ENCODE measurements around the gene NUDT3.
"Not testable (repeated sequence)": the region's sequence is repeated elsewhere in the genome, so short reads cannot be mapped to it uniquely, and the experiment has no call there.

The NUDT3 gene

DNA sequence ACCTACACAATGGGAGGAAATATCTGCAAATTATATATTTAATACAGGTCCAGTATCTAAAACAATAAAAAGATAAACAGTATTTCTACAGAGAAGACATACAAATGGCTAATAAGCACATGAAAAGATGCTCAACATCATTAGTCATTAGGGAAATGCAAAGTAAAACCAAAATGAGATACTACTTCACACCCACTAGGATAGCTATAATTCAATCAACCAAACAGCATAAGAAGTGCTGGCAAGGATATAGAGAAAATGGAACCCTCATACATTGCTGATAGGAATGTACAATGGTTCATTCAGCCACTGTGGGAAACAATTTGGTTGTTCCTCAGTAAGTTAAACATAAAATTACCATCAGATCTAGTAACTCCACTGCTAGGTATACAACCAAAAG lies 48.7 kb downstream of the NUDT3 start:
- DNase-seq (ENCODE audit: low read depth), result no peak

DNA sequence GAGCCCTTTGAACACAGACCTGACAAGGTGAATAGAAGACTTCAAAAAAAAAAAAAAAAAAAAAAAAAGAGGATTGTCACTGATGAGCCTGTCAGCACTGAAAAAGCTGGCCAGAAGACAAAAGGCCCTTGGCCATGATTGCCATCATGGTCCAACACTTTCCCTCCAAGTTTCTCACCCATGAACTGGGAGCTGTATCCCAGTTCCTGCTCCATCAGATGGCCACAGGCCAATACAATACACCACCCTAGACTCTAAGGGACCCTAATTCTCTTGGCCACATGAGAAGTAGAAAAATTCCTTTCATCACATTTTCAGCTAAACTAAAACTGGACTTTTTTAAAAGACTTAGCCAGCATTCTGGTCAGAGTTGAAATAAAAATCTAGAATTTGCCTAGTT lies 50.2 kb downstream of the NUDT3 start:
- no peak for DNase-seq (ENCODE audit: low read depth)

DNA sequence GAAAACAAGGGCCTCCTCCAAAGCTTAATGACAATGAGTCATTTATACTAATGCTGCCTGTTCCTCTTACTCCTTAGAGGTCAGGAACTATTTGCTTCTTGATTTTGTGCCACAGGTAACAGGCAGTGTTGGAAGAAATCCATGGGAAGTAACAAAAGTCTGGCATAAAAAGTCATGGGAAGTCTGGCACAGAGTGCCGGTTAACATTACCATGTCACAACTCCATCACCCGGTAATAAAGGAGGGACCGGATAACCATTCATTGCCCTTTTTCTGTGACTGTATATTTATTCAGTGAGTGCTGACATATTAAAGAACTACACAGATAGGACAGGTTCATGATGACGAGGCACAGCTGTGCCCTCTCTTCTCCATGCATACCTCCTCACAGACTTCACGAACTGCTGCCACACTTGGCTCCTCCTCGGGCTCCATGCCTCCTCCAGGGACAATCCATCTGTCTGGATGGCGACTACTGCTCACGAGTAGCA lies 50.9 kb downstream of the NUDT3 start:
- DNase-seq (ENCODE audit: low read depth), result no peak

DNA sequence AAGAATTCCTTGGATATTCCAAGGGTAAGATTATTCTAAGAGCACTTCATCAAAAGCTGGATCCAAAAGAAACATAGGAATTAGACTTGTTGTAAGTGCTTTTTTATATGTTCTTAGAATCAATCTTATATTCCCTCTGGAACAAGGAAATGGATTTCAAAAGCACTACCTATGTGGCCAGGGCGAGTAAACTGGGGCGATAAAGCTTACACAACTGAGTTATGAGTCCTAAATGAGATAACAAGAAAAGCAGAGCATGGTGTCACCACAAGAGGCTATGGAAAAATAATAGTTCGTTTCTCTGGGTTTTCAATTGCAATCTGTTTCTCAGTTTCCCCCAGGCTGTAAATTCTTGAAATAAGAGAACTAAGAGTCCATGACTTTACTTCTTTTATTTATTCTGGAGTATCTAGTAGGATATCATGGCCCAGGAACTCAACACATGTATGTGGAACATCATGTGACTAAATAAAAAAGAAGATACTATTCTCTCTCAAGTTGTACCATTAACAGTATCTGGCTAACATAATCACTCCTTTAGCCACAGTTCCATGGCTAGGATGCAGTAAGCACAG lies 51.5 kb downstream of the NUDT3 start:
- no peak for DNase-seq (ENCODE audit: low read depth)

DNA sequence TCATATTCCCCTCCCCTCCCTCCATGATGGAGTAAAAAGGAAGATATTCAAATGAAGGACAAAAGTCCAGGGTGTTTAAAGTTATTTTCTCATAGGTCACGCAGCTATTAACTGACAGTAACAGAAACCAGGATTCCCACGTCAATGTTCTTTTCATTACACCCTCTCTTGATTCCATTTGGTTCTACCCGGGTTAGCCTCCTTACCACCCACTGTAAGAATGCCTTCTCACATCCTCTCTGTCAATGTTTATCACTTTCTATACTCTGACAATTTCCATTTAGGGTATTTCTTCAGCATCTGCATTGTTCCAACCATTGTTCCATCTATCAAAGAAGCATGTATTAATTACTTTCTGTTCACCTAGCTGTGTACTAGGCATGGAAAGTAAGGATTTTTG lies 52.1 kb downstream of the NUDT3 start:
- DNase-seq (ENCODE audit: low read depth), result no peak

DNA sequence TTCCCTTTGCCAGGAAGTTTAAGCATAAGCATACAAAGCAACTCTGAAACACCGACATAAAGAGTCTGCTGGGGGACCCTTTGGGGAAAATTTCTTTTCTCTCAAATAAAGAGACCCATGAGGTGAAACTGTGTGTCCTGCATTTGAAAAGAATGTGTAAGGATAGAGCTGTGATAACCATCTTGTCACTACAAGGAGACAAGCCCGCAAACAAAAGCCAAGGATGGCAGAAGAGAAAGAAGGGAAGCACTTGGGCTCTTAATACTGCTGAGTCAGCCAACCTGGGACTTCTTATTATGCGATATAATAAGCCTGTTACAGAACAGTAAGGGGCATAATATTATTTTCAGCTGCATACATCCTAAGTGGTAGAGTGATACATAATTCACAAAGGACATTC lies 52.5 kb downstream of the NUDT3 start:
- DNase-seq (ENCODE audit: low read depth), result no peak

DNA sequence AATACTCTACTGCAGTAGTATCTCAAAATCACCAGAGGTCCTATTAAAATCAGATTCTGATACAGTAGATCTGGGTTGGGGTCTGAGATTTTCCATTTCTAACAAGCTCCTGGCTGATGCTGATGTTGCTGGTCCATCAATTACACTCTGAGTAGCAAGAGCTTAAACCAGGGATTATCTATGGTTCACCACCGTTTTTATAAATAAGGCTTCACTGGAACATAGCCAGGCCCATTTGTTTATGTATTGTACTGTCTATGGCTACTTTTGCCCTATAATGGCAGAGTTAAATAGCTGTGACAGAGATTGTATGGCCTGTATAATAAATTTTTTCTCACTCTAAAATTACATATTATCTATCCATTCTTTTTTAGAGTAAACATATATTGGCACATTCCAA lies 53.0 kb downstream of the NUDT3 start:
- no peak for DNase-seq (ENCODE audit: low read depth)

DNA sequence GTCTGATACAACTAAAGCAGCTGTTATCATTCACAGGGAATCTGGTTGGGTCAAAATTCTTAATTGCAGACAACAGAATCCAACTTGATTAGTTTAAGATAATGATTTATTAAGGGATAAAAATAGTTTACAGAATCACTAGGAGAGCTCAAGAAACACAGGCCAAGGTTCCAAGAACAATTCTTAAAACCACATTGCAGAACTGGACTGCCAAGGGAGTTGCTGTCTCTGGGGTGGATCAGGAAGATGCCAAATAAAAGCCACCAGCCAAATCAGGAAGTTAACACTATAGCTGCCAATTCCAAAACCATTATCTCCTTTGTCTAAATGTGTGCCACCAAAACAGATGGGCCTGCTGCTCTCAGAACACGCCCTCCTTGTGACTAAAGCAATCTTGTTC lies 53.7 kb downstream of the NUDT3 start:
- no peak for DNase-seq (ENCODE audit: low read depth)

DNA sequence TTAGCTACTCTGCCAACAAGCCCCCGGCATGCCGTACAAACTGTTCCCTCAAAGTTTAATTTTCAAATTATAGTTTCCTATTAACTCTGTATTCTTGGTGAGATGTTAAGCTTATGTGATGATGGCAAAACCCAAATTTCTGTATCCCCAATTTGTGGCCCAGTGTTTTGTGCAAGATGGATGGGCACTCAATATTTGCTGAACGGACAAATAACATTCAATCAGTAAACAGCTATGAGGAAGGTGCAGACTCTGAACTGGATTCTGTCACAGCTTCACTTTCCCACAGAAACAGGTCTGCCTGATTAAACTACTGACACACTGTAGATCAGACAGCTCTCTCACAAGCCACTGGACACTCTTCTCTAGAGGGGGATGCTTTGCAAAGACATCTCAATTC lies 54.1 kb downstream of the NUDT3 start:
- DNase-seq (ENCODE audit: low read depth), result no peak

DNA sequence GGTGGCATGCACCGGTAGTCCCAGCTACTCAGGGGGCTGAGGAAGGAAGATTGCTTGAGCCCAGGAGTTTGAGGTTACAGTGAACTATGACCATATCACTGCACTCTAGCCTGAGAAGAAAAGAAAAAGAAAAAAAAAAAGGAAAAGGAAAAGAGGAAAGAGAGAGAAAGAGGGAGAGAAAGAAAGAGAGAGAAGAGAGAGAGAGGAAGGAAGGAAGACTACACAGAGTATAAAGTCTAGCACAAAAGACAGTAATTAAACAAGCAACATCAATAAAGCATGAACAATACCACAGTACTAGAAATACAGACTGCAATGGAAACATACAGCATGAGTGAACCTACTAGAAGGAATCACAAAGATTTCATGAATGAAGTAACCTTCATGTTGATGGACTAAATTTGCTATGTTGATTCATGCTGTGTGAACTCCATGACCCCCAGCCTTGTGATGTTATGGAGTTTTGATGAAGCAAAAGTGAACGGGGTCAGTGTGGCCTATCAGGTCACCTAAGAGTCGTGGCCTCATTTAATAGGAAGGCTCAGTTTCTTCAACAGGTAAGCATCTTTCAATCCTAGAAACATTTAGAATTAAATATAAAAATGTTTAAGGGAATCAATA lies 57.6 kb downstream of the NUDT3 start:
- no peak for DNase-seq (ENCODE audit: low read depth)

DNA sequence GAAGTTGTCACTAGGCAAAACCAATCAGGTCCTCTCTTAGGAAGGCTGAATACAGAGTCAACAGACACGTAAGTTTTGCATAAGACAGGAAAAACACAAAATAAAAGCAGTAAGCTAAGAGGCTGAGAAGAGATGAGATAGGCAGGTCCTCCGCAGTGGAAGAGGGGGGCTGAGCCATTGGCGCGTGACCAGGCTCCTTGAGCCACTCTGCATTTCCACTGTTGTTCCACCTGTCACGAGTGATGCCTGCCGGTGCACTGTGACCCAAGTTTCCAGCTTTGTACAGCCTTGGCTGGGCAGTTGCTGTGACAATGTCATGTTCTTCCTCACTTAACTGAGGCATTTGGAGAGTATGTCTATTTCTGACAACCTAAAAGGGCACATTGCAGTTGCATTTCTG lies 58.6 kb downstream of the NUDT3 start:
- no peak for DNase-seq (ENCODE audit: low read depth)

DNA sequence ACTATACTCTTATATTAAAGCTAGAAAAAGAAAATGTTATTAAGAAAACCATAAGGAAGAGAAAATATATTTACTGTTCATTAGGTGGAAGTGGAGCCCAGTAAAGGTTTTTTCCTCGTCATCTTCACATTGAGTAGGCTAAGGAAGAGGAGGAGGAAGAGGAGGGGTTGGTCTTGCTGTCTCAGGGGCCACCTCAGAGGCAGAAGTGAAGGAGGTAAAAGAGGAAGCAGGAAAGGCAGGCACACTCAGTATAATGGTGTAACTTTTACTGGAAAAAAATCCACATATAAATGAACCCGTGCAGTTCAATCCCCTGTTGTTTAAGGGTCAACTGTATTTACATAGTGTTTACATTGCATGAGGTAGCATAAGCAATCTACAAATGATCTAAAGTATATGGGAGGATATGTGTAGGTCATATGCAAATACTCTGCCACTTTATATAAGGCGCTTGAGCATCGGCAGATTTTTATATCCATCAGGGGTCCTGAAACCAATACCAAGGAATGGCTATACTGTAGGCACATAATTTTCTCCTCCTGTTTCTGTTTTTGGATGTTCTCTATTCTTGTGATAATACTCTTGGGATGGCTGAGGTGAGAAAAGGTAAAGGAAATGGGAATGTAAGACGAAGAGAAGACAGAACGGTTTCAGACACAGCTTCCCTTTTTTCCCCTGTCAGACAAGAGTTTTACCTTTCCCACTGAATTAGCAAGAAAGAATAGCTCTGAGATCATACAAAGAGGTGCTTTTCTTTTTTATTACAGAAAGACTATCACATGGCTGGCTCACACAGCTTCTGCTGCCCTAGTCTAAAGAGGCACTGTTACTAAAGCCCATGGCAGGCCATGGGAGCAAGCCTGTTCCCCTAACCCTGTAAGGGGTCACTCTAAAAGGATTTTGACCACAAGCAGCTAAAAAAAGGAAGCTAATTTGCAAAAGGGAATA lies 59.9 kb downstream of the NUDT3 start:
- no peak for DNase-seq (ENCODE audit: low read depth)

DNA sequence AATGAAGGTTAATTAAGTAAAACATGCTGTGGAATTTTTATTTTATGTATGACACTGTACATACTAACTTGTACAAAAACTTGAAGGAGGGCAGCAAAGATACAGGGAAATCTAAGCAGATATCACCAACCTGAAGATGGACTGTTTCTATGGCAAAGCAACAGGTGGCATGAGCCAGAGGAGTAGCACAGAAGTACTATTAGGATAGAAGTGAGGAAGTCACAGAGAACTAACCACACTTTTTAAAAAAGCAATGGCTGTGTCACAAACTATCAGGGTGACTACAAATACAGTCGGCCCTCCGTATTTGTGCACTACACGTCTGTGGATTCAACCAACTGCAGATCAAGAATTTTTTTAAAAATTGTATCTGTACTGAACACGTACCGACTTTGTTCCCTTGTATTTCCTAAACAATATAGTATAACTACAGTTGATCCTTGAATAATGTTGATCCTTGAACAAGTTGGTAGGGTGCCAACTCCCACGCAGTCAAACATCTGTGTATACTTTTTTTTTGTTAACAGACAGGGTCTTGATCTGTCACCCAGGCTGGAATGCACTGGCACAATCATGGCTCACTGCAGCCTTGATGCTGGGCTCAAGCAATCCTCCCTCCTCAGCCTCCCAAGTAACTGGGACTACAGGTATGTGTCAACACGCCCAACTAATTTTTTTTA lies 61.0 kb downstream of the NUDT3 start:
- no peak for DNase-seq (ENCODE audit: low read depth)

DNA sequence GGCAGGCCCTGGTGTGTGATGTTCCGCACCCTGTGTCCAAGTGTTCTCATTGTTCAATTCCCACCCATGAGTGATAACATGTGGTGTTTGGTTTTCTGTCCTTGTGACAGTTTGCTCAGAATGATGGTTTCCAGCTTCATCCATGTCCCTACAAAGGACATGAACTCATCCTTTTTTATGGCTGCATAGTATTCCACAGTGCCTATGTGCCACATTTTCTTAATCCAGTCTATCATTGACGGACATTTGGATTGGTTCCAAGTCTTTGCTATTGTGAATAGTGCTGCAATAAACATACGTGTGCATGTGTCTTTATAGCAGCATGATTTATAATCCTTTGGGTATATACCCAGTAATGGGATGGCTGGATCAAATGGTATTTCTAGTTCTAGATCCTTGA lies 62.7 kb downstream of the NUDT3 start:
- DNase-seq (ENCODE audit: low read depth), result not testable (repeated sequence)

DNA sequence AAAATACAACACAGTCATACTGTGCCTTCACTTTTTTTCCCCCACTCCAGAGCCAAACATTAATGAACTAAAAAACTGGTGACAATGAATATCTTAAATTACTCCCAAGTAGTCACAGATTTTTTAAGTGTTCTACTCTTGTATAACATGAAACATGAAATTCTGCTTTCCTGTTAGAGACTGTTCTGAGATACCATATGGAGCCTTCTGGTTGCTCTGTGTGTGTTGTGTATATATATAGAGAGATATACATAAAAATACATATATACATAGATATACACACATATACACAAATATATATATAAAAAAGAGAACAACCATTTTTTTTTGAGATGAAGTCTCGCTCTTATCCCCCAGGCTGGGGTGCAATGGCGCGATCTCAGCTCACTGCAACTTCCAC lies 63.5 kb downstream of the NUDT3 start:
- DNase-seq (ENCODE audit: low read depth), result no peak

DNA sequence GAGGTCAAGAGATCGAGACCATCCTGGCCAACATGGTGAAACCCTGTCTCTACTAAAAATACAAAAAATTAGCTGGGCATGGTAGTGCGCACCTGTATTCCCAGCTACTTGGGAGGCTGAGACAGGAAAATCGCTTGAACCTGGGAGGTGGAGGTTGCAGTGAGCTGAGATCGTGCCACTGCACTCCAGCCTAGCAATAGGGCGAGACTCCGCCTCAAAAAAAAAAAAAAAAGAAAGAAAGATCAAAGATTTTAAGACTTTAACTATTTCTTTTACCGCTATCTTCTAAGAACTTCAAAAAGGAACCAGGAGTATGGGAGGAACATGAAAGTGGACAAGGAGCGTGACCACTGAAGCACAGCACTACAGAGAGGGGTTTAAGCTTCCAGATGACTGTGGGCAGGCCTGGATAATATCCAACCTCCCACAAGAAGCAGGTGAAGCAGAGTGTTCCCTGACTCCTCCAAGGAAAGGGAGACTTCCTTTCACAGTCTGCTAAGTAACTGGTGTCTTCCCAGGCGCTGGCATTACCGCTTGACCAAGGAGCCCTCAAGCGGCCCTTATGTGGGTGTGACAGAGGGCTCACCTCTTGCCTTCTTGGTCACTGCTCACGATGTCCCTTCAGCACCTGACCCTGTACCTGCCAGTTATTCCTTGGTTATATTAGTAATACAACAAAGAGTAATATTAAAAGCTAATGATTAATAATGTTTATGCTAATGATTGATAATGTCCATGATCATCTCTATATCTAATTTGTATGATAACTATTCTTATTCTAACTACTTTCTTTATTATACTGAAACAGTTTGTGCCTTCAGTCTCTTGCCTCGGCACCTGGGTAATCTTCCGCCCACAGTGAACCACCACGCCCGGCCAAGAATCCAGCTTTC lies 64.9 kb downstream of the NUDT3 start:
- DNase-seq (ENCODE audit: low read depth), result not testable (repeated sequence)

DNA sequence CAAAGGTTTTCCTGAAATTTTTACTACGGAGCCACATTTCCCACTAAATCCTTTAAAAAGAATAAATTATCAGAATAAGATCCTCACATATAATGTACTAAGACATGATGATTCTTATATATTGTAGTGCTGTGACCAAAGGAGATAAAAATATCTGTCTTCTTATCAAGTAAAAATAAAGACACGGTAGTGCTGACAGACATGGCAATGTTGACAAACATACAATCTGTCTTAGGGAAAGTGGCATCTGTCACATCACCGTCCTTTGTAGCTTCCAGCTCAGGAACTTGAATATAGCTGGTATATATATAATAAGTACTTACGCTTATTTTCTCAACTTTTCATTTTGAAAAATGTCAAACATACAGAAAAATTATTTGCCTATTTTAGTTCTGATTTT lies 66.8 kb downstream of the NUDT3 start:
- DNase-seq (ENCODE audit: low read depth), result no peak

DNA sequence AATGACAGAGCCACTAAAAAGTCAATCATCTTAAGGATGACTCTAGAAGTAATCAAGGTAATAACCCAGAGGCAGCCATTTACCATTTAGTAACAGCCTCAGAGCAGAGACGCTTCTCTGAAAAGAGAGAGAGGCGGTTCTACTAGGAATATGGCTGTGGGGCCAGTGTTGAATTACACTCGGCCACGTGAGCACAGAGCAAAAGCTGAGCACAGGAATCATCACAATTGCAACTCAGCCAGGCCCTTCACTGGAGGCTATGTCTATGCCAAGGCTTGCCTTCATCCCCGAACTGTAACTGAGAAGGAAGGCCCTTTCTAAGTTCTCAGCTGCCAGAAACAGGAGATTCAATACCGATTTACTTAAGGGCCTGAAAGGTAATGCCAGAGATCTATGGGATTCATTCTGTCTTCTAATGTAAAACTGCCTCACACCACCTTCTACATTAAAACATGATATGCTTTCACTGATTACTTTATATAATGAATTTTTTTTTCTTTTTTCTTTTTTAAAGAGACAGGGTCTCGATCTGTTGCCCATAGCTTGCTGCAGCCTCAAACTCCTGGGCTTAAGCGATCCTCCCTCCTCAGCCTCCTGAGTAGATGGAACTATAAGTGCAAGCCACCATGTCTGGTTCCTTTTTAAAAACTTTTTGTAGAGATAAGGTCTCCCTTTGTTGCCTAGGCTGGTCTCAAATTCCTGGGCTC lies 67.6 kb downstream of the NUDT3 start:
- DNase-seq (ENCODE audit: low read depth), result no peak

DNA sequence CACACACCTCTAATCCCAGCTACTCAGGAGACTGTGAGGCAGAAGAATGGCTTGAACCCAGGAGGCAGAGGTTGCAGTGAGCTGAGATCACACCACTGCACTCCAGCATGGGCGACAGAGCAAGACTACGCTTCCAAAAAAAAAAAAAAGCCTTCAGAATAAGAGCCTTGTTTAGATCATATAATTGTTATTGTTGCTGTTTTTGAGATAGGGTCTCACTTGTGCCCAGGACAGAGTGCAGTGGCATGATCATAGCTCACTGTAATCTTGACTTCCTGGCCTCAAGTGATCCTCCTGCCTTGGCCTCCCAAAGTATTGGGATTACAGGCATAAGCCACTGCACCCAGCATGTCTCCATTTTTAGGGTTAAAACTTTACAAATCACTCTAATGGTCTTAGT lies 68.2 kb downstream of the NUDT3 start:
- DNase-seq (ENCODE audit: low read depth), result not testable (repeated sequence)

DNA sequence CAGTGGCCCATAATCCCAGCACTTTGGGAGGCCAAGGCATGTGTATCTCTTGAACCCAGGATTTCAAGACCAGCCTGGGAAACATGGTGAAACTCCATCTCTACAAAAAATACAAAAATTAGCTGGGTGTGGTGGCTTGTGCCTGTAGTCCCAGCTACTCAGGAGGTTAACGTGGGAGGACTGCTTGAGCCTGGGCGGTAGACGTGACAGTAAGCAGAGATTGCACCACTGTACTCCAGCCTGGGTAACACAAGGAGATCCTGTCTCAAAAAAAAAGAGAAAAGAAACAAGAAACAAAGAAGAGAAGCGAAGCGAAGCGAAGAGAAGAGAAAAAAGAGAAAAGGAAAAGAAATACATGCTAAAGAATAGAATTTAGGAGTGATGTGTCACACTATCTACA lies 69.2 kb downstream of the NUDT3 start:
- DNase-seq (ENCODE audit: low read depth), result no peak

DNA sequence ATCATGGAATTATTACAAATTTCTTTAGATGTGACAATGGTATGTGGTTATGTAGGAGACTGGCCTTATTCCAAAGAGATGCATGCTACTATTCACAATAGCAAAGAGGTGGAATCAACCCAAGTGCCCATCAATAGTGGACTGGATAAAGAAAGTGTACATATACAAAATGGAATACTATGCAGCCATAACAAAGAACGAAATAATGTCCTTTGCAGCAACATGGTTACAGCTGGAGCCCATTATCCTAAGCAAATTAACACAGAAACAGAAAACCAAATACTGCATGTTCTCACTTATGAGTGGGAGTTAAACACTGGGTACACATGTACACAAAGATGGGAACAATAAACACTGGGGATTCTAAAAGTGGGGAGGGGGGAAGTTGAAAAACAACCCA lies 69.7 kb downstream of the NUDT3 start:
- DNase-seq (ENCODE audit: low read depth), result no peak
